Nucleus accumbens (tissue), 56 donors: Measurements from ENCODE around the gene PRKAR2B.
"Not testable (repeated sequence)": the region's sequence is repeated elsewhere in the genome, so short reads cannot be mapped to it uniquely, and the experiment has no call there.

Experiments
- DNase-seq, 56 donors: peaks; one replicate each; lab custom pipeline; 2025; lab: John Stamatoyannopoulos, UW

Gene PRKAR2B

DNA sequence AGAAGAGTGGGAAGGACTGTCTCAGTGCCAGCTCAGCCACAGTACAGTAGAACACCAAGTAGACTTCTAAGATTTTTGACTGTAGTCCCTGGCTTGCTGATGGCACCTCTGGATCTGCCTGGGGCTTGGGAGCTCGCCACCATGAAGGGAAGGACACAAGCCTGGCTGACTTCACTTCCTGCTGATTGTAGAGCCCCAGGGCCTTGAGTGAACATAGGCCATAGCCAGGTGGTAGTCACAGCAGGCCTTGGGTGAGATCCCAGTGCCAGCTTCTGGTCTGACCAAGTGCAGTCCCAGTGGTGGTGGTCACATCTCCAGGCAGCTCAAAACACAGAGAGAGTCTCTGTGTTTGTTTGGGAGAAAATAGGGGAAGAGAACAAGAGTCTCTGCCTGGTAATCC is 66.7 kb downstream of the PRKAR2B start:
- no peak for DNase-seq

DNA sequence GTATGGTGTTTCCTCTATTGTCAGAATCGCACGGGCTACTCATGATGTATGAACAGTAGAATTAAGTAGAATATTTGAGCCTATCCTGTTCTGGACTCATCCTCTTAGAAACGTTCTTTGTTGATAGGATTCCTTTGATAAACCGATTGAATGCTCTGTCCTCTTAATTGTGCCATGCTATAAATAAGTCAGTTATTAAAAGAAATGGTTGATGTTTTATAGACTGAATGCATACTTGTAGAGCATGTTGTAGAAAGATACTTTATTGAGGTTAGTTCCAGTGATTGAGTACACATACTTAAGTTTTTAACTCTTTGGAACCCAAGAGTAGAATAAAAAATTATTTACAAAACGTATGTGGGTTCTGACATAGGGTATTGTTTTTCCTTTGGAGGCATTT is 69.4 kb downstream of the PRKAR2B start:
- no peak for DNase-seq

DNA sequence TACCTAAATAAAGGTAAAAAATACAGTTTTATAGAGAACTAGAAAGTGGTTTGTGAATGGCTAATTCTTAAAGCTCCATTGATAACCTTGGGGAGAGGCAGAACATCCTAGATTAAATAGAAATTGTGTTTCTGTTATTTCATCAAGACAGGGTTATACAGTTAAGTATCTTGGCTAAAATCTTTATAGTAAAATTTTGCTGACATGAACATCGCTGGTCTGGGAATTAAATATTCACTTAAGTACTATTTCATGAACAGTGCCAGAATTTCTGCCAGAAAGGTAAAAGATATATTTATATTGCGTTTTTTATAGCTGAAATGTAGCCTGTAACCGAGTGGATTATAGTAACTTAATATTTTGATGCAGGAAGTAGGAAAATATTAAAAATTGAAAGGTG is 70.6 kb downstream of the PRKAR2B start:
- no peak for DNase-seq

DNA sequence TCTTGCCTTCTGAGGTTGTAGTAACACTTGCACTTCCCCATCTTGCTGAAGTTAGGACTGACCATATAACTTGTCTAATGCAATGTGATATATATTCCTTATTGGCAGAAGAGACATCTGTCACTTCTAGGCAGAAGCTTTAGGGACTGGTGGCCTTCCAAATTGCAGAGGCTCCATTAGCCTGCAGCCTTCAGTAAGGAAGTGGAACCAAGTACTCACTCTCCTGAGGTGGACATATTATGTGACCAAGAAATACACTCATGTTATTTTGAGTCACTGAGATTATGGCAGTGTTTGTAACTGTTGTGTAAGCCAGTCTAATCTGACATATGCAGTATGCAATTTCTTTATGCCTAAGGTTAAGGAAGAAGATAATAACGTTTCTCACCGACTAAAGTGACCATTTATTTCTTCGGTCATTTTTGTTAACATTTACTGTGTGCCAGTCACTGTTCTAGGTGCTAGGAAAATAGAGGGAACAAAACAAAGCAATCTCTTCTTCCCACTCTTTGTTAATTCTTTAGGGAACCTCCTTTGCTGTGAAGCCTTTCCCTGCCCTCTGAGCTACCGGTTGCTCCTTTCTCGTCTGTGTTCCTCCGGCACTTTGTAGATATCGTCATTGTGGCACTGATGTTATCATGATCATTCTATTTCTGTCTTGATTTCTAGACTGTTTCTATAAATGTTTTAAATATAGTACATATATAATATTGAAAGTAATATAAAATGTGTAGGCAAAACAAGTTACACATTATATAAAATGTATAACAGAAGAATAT is 71.4 kb downstream of the PRKAR2B start:
- DNase-seq, result no peak

DNA sequence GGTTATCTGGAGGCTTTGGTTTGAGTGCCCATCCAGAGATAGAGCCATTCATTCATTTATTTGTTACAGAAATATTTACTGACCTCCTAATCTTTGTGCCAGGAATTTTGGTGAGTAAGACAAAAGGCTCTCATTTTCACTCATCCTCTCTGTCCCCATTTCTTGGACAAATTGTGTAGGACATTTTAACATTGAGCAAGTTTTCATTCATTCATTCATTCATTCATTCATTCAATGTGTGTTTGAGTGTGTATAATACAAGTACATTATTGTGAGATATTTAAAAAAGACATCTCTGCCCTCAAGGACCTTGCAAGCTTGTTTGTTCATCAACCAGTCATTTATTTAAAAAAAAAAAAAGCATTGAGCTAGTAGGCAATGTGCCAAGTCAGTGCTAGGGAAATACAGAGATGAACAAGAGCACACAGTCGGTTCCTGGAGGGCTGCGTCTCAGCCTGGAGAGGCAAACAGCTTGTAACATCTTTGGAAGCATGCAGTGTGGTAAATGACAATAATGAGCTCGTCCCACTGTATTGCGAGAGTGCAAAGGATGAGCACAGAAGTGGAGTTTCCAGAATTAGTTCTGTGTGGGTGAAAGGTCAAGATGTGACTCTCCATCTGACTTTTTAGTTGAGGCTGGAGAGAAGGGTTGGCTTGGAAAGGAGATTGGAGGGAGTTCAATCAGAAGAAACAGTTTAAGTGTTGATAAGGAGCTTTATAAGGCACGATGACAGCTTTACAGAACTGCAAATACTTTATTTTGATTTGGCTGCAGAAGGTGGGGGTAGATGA is 73.8 kb downstream of the PRKAR2B start:
- peak in 1 of 56 donors; percentile 9 for DNase-seq

DNA sequence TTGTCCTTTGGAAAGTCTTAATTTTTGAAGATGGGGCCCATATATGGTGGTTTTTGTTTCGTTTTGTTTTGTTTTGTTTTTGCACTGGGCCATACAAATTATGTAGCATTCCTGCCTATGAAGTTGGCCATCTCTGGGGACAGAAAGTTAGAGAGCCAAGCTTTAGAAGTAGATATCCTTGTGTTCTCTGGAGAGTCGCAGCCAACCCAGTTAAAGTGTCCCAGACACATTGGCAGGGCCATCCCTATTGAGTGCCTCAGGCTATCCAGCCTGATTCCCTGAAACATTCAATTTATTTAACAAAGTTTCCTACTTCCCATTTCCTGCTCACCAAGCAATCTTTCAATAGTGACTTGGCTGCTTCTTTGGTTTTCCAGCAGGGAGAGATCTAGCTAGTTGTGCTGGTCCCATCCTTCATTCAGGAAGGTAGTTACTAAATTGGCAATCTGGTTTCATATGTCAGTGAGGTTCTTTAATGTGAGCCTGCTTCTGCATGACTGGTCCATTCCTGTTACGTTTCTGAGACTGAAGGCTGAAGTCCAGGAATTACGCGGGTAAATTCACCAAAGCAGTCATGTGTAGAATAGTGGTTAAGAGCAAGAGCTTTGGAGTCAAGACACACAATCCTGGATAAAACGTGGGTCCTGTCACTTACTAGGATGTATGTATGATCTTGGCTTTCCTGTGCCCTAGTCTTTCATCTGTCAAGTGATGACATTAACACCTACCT is 75.0 kb downstream of the PRKAR2B start:
- no peak for DNase-seq

DNA sequence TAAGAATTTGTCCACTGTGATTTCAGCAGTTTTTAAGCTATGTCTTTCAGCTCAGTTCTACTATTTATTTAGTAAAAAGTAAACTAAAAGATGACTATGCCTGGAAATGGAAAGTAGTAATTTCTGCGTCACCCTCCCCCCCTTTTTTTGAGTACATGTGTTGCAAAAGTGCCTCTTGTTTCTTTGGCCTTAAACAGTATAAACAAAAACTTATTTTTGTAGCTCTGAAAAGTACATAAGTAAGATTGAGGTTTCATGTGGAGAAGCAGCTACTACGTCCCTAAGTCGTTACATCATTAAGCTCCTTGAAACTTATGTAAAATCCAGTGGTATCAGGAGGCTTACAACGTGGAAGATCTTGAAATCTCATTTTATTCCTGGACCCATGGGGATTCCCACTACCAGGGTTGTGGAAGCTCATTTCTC is 78.0 kb downstream of the PRKAR2B start:
- DNase-seq, result no peak

DNA sequence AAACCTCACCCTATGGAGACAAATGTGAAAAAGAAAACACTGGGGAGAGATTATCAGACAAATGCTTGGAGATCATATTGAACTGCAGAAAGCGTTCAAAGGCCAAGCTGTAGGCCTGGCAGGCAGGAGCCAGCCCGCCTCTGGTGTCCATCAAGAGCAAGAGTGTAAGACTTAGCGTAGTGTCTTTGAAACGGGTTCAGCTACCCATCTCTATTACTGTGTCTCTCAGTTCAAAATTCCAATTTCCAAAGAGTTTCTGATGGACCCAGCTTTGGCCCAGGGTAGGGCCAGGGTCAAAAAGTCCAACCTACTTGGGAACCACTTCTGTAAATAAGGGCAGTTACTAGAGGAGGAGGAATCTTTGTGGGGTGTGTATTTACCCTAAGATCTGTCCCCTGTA is 78.9 kb downstream of the PRKAR2B start:
- no peak for DNase-seq

DNA sequence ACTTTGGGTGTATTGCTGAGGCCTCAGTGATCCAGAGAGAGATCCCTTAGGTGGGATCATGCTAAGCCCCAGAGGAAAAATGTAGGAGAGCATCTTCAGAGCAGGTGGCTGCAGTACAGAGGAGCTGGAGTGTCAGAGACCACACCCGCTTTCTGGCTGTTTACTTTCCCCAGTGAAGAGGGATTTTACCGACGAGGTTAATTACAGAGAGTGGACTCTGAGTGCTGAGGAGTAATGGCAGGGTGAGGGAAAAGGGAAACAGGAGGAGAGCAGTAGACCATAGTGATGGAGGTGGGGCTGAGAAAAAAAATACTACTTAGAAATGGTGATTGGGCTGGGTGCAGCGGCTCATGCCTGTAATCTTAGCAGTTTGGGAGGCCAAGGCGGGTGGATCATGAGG is 81.0 kb downstream of the PRKAR2B start:
- no peak for DNase-seq

DNA sequence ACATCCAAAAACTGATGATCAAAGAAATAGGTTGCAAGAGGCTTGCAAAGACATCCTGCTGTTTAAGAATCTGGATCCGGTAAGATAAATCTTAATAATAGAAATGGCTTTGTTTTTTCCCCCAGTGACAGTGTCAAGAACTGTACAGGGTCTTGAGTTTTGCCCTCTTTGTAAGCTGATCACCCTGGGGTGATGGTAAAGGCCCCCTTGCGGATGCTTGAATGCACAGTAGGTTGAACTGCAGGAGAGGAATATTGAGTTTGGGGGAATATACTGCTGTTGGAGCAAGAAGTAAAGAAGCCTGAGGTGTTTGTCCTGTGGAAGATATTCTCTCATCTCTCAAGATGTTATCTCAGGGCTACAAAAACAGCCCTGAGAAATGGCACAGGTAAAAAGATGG is 83.7 kb downstream of the PRKAR2B start:
- DNase-seq, result no peak

DNA sequence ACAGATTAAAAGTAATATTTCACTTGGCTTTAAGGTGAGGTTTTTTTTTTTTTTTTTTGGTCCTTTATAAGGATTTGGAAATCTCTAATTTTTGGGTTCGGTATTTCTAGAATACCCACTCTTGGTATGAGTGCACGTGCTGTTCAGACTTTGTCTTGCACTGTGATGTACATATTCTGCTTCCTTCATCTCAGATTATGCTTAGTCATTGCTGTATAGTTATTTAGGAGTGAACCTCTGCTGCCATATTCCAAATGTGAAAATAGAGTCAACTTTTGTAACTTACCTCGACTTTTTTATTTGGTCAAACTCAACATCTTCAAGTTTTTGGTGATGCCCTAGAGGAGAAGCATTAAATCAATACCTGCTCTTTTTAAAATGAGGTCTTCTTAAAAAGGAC is 84.2 kb downstream of the PRKAR2B start:
- no peak for DNase-seq

DNA sequence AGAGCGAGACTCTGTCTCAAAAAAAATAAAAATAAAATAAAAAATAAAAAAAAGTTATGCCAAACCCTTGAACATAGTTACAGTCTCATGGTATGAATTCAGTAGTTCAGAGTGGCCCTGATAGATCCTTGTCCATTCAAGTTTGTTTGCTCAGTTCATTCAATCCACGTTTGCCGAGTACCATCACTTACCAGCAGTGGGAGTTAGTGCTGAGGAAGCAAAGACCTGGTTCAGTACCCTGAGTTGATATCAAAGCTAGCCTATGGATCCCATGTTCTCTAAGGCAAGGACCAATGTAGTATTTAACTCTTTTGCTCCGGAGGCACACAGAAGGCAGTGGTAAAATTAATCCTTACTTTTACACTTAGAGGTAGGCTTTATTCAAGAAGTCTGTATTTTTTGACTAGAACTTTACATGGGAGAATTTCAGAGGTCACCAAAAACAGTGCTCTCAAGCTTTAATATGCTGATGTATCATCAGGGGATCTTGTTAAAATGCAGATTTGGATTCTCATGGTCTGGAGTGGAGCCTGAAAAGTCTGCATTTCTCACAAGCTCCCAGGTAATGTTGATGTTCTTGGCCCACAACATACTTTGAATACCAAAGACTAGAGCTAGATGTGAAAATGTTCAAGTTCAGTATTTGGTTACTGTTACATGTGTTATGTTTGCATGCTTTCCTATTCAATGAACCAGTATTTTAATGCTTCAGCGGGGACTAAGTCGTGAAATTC is 86.1 kb downstream of the PRKAR2B start:
- DNase-seq, result no peak

DNA sequence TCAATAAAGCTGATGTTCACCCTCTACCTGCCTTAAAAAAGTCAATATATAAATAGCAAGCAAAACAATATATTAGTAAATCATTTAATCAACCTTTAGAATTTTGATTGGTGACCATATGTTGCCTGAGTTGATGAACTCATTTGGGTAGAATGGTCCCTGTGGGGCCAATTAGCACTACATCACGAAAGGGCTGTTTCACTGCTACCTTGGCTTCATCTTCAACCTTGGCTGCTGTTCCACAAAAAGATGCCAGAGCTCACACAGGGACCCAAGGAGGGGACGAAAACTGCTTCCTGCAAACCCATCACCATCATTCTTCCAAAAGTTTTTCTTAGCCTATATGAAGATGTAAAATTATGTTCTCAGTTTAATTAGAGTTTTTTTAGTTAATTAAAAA is 88.9 kb downstream of the PRKAR2B start:
- no peak for DNase-seq

DNA sequence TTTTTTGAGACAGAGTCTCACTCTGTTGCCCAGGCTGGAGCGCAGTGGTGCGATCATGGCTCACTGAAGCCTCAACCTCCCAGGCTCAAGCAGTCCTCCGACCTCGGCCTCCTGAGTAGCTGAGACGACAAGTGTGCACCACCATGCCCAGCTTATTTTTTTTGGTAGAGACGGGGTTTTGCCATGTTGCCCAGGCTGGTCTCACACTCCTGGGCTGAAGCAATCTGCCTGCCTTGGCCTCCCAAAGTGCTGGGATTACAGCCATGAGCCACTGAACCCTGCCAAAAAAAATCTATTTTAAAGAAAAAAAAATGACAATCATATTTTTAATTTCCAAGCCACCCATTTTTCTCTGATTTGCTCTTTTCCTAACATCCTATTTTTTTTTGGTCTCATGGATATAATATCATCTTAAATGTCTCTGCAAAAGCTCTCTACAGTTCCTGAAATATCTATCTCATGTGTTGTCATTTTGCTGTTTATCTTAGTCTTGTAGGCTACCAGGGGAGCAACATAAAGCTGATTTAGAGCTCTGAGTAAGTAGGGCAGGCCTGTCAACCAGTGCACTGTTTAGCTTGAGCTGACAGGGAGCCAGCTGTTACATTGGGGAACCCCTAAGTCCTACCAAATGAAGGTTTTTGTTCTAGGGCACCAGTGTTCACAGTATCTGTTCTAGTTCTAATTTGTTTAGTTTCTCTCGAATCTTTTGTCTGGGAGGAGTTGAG is 94.4 kb downstream of the PRKAR2B start:
- DNase-seq, result no peak

DNA sequence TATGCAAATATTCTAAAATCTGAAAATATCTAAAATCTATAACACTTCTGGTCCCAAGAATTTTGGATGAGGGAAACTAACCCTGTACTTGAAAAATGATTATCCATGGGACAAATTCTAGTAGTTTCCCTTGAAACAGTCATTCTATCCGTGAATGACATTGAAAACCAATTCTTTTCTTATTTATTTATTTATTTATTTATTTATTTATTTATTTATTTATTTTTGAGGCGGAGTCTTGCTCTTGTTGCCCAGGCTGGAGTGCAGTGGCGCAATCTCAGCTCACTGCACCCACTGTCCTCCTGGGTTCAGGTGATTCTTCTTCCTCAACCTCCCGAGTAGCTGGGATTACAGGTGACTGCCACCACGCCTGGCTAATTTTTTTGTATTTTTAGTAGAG is 99.4 kb downstream of the PRKAR2B start:
- not testable (repeated sequence) for DNase-seq

DNA sequence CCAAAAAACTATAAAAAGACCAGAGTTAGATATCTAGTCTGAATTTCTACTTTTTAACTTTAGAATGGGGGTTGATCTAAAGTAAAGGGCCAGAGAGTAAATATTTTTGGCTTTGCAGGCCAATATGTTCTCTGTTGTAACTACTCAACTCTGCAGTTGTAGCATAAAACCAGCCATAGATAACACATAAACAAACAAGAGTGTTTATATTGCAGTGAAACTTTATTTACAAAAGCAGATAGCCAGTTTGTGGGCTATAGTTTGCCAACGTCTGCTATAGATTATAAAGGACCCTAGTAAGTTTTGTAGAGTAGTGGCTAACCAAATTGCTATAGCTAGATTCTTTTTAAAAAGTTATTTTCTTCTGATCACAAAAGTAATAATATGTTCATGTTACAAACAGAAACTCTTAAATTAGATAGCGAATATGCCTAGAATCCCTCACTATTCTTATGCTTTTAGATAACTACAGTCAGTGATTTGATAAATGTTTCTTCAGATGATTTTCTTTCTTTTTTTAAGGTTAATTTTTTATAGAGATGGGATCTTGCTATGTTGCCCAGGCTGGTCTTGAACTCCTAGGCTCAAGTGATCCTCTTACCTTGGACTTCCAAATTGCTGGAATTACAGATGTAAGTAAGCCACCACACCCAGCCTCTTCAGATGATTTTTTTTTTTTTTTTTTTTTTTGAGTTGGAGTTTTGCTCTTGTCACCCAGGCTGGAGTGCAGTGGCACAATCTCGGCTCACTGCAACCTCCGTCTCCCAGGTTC is 100.7 kb downstream of the PRKAR2B start:
- no peak for DNase-seq

DNA sequence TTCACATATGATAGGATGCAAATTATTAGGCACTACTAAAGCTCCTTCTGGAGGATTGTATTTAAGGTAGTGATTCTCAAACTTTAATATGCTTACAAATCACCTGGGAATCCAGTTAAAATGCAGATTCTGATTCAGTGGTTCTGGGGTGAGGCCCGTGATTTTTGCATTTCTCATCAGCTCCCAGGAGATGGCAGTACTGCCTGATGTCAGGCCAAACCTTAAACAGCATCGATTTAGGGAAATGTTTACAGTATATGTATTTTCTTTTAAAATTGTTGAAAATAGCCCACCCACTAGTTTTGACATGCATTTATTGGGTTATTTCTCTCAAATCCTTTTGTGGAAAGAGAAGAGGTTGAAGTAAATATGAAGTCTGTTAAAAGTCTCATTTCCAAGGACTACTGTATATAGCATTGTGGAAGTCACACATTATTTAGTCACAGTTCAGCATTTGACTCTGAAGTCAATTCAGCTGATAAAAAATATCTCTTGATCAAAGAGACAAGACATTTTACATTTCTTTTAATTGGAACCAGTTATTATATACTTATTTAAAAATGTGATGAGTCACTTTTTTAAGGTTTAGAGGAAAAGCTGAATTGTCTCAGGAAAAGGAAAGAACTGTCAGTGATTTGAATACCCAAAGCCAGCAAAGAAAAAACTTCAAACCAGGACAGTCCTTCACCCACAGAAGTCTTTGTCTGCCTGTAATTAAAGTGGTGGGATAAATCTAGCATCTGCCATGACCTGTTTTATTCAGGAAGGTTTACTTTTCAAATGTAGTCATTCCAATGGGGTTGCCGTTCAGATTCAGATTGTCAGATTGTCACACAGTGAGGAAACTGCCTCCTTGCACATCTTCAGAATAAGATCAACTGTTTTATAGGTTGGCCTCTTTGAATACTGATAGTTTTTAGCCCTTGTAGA is 103.2 kb downstream of the PRKAR2B start:
- DNase-seq, result peak in 15 of 56 donors; percentile 1 to 22 (median 5)

DNA sequence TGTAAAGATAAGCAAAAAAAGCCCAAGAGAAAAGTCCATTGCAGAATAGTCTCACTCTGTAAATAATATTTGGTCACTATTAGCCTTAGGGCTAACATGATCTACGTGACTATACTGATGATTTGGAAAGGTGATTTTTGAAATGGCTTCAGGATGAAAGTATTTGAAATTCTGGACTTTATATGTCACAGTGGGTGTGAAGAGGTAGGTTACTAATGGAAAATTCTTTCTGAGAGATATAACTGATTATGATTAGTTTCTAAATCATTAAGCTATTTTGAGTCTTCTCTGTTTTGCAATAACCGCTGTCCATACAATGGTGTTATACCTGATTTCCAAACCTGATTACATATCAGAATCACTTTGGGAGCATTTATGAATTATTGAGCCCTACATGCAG is 104.2 kb downstream of the PRKAR2B start:
- no peak for DNase-seq
